Mesendoderm (in vitro differentiated cells): ENCODE data around the gene BIRC2.

Experiments used
- DNase-seq: peaks from one replicate; pipeline ENCODE4 v3.0.0; 2013
- H2AK5ac ChIP-seq: 2 replicates; pipeline ENCODE4 v1.6.1; 2013; ENCODE audit warnings: low read length, inconsistent platforms
- H2BK120ac ChIP-seq: 2 replicates; pipeline ENCODE4 v1.6.1; 2013; ENCODE audit warnings: low read depth, mild to moderate bottlenecking, low read length, moderate library complexity, mixed read lengths
- H2BK15ac ChIP-seq: replicated peaks from 2 replicates; pipeline ENCODE4 v1.6.1; 2013; ENCODE audit warnings: low read depth, mild to moderate bottlenecking, moderate library complexity
- H2BK5ac ChIP-seq: 2 replicates; pipeline ENCODE4 v1.6.1; 2013; ENCODE audit warnings: low read length, inconsistent platforms
- H3K18ac ChIP-seq: 2 replicates; pipeline ENCODE4 v1.6.1; 2013; ENCODE audit warnings: mild to moderate bottlenecking, low read length, mixed read lengths
- H3K23ac ChIP-seq: one replicate; pipeline ENCODE4 v1.6.1; 2013; ENCODE audit warnings: low read length
- H3K27ac ChIP-seq: 2 replicates; pipeline ENCODE4 v1.5.1; 2013; ENCODE audit warnings: low read depth, mild to moderate bottlenecking, inconsistent platforms, low read length, moderate library complexity
- H3K27me3 ChIP-seq: 2 replicates; pipeline ENCODE4 v1.6.1; 2013; ENCODE audit warnings: low read length, control low read depth, mild to moderate bottlenecking, inconsistent platforms; ENCODE audit not compliant: insufficient read depth, poor library complexity
- H3K36me3 ChIP-seq: 2 replicates; pipeline ENCODE4 v1.6.1; 2013; ENCODE audit warnings: low read length, inconsistent platforms; ENCODE audit not compliant: control insufficient read depth, insufficient read depth
- H3K4ac ChIP-seq: one replicate; pipeline ENCODE4 v1.6.1; 2013; ENCODE audit warnings: low read depth, mild to moderate bottlenecking, low read length, moderate library complexity
- H3K4me1 ChIP-seq: 2 replicates; pipeline ENCODE4 v1.6.1; 2013; ENCODE audit warnings: low read depth, low read length, inconsistent platforms; ENCODE audit not compliant: control insufficient read depth
- H3K4me2 ChIP-seq: 2 replicates; pipeline ENCODE4 v1.6.1; 2013; ENCODE audit warnings: low read length
- H3K4me3 ChIP-seq: 2 replicates; pipeline ENCODE4 v1.5.1; 2013; ENCODE audit warnings: mild to moderate bottlenecking, low read length
- H3K56ac ChIP-seq: one replicate; pipeline ENCODE4 v1.6.1; 2013; ENCODE audit warnings: low read length
- H3K79me1 ChIP-seq: 2 replicates; pipeline ENCODE4 v1.6.1; 2013; ENCODE audit warnings: low read length, inconsistent platforms
- H3K79me2 ChIP-seq: 2 replicates; pipeline ENCODE4 v1.6.1; 2013; ENCODE audit warnings: mild to moderate bottlenecking, low read length; ENCODE audit not compliant: control insufficient read depth, insufficient read depth
- H3K9ac ChIP-seq: 2 replicates; pipeline ENCODE4 v1.6.1; 2013; ENCODE audit warnings: low read length, inconsistent platforms
- H4K5ac ChIP-seq: one replicate; pipeline ENCODE4 v1.6.1; 2013; ENCODE audit warnings: low read length
- H4K8ac ChIP-seq: one replicate; pipeline ENCODE4 v1.6.1; 2013; ENCODE audit warnings: low read depth, mild to moderate bottlenecking, control low read depth, low read length, moderate library complexity
- WGBS: extraction: QIAGEN DNeasy Blood & Tissue Kit; methylation state at CpG from one replicate; pipeline ENCODE4 v1.1.7; 2013; ENCODE audit warnings: low lambda C conversion rate, missing lambda C conversion rate; ENCODE audit not compliant: insufficient coverage; ENCODE audit errors: extremely low coverage; 5-methylcytosine and 5-hydroxymethylcytosine counted together

BIRC2 gene

GRCh38 chr11:102347462-102348370 lies 702 bp downstream of the BIRC2 start:
- Histone ChIP-seq H3K56ac (peak overlapping the region; percentile 91), H3K4me3 (peak overlapping the region; percentile 89), H3K4me2 (peak overlapping the region; percentile 97), H2BK120ac (peak overlapping the region; percentile 35), H4K5ac (no peak overlapping the region), H3K23ac (no peak overlapping the region), H3K9ac (peak overlapping the region; percentile 91), H3K27ac (peak overlapping the region; percentile 82), H3K79me1 (peaks cover 3% of the 10 kb centered on the region), H2BK5ac (no peak overlapping the region), H2BK15ac (no peak overlapping the region), H3K36me3 (no peaks in the 10 kb centered on the region), H3K27me3 (no peaks in the 10 kb centered on the region), H3K4me1 (peaks cover 2% of the 10 kb centered on the region), H4K8ac (no peak overlapping the region), H3K79me2 (peaks cover 15% of the 10 kb centered on the region), H3K18ac (peak overlapping the region; percentile 98), H3K4ac (peak overlapping the region; percentile 93), H2AK5ac (no peak overlapping the region)
- DNase-seq = peak; percentile 42
- no CpG with 5 or more reads among the region's 33 CpGs for WGBS

GRCh38 chr11:102357116-102357515 lies 10.1 kb downstream of the BIRC2 start:
- H3K4me1 ChIP-seq = no peaks in the 10 kb centered on the region
- H3K18ac ChIP-seq = no peak overlapping the region
- no peaks in the 10 kb centered on the region for H3K27me3 ChIP-seq
- no peak overlapping the region for H4K8ac ChIP-seq
- H3K9ac ChIP-seq = no peak overlapping the region
- DNase-seq = no peak
- no peak overlapping the region for H3K4me2 ChIP-seq
- no peak overlapping the region for H3K4ac ChIP-seq
- peaks cover 2% of the 10 kb centered on the region for H3K36me3 ChIP-seq
- no peak overlapping the region for H2BK15ac ChIP-seq
- H3K23ac ChIP-seq = no peak overlapping the region
- H3K79me2 ChIP-seq = no peaks in the 10 kb centered on the region
- no peak overlapping the region for H2BK120ac ChIP-seq
- H2AK5ac ChIP-seq = no peak overlapping the region
- no peak overlapping the region for H3K27ac ChIP-seq
- no peak overlapping the region for H2BK5ac ChIP-seq
- H3K56ac ChIP-seq = no peak overlapping the region
- no peaks in the 10 kb centered on the region for H3K79me1 ChIP-seq
- H3K4me3 ChIP-seq = no peak overlapping the region
- H4K5ac ChIP-seq = no peak overlapping the region

- Histone ChIP-seq H3K9ac (no peak overlapping the region), H3K36me3 (peaks cover 2% of the 10 kb centered on the region), H3K79me2 (no peaks in the 10 kb centered on the region), H2AK5ac (no peak overlapping the region), H2BK15ac (no peak overlapping the region), H3K4me2 (no peak overlapping the region), H4K5ac (no peak overlapping the region), H3K56ac (no peak overlapping the region), H3K27me3 (no peaks in the 10 kb centered on the region), H3K23ac (no peak overlapping the region), H3K4me3 (no peak overlapping the region), H3K18ac (no peak overlapping the region), H2BK5ac (no peak overlapping the region), H3K27ac (no peak overlapping the region), H4K8ac (no peak overlapping the region), H3K4me1 (no peaks in the 10 kb centered on the region), H2BK120ac (no peak overlapping the region), H3K79me1 (no peaks in the 10 kb centered on the region), H3K4ac (no peak overlapping the region)
- no peak for DNase-seq
- no CpG with 5 or more reads among the region's 3 CpGs for WGBS
Measured at GRCh38 chr11:102359372-102359771, 12.4 kb downstream of the BIRC2 start.

GRCh38 chr11:102360681-102361080 lies 13.7 kb downstream of the BIRC2 start:
- H4K8ac ChIP-seq = no peak overlapping the region
- H3K36me3 ChIP-seq = peaks cover 2% of the 10 kb centered on the region
- H3K79me2 ChIP-seq = no peaks in the 10 kb centered on the region
- no peak overlapping the region for H2BK15ac ChIP-seq
- H3K4me3 ChIP-seq = no peak overlapping the region
- H3K27me3 ChIP-seq = no peaks in the 10 kb centered on the region
- H2AK5ac ChIP-seq = no peak overlapping the region
- no peak overlapping the region for H3K27ac ChIP-seq
- no peak overlapping the region for H2BK120ac ChIP-seq
- H3K4me2 ChIP-seq = no peak overlapping the region
- H3K4ac ChIP-seq = no peak overlapping the region
- no peak overlapping the region for H3K56ac ChIP-seq
- H3K18ac ChIP-seq = no peak overlapping the region
- no peak for DNase-seq
- no peak overlapping the region for H3K9ac ChIP-seq
- H4K5ac ChIP-seq = no peak overlapping the region
- no peak overlapping the region for H2BK5ac ChIP-seq
- no peak overlapping the region for H3K23ac ChIP-seq
- no peaks in the 10 kb centered on the region for H3K79me1 ChIP-seq
- no peaks in the 10 kb centered on the region for H3K4me1 ChIP-seq
- WGBS = no CpG with 5 or more reads among the region's 3 CpGs

GRCh38 chr11:102361086-102362031 lies 14.3 kb downstream of the BIRC2 start:
- H3K27ac ChIP-seq = no peak overlapping the region
- H3K4me1 ChIP-seq = no peaks in the 10 kb centered on the region
- no peak overlapping the region for H3K56ac ChIP-seq
- no peak overlapping the region for H4K5ac ChIP-seq
- no peak overlapping the region for H2BK120ac ChIP-seq
- no CpG with 5 or more reads among the region's 5 CpGs for WGBS
- H3K36me3 ChIP-seq = peaks cover 2% of the 10 kb centered on the region
- H2BK5ac ChIP-seq = no peak overlapping the region
- no peaks in the 10 kb centered on the region for H3K79me1 ChIP-seq
- H2BK15ac ChIP-seq = no peak overlapping the region
- no peaks in the 10 kb centered on the region for H3K27me3 ChIP-seq
- H3K9ac ChIP-seq = no peak overlapping the region
- no peak overlapping the region for H4K8ac ChIP-seq
- no peak overlapping the region for H3K18ac ChIP-seq
- H3K79me2 ChIP-seq = no peaks in the 10 kb centered on the region
- H2AK5ac ChIP-seq = no peak overlapping the region
- DNase-seq = no peak
- no peak overlapping the region for H3K23ac ChIP-seq
- H3K4me3 ChIP-seq = no peak overlapping the region
- H3K4ac ChIP-seq = no peak overlapping the region
- no peak overlapping the region for H3K4me2 ChIP-seq
